ENCODE data around the gene ZNF775.

The ZNF775 gene

GRCh38 chr7:150402671-150403321 is 23.7 kb downstream of the ZNF775 start:
- DNase-seq: no peak

GRCh38 chr7:150403376-150404171 is 24.4 kb downstream of the ZNF775 start:
- DNase-seq: no peak

- DNase-seq: no peak
Measured at GRCh38 chr7:150404172-150404804, 25.2 kb downstream of the ZNF775 start.

GRCh38 chr7:150404805-150405583 is 25.9 kb downstream of the ZNF775 start:
- DNase-seq: peak; percentile 83

- DNase-seq: no peak
Measured at GRCh38 chr7:150405584-150406311, 26.6 kb downstream of the ZNF775 start.

GRCh38 chr7:150406312-150406566 is 27.1 kb downstream of the ZNF775 start:
- no peak for DNase-seq

- no peak for DNase-seq
Measured at GRCh38 chr7:150406567-150407421, 27.7 kb downstream of the ZNF775 start.

GRCh38 chr7:150407588-150408392 is 28.7 kb downstream of the ZNF775 start:
- no peak for DNase-seq

- DNase-seq: no peak
Measured at GRCh38 chr7:150408393-150409299, 29.5 kb downstream of the ZNF775 start.

- DNase-seq: no peak
Measured at GRCh38 chr7:150409300-150410030, 30.3 kb downstream of the ZNF775 start.

- DNase-seq: no peak
Measured at GRCh38 chr7:150410131-150410530, 31.0 kb downstream of the ZNF775 start.

- no peak for DNase-seq
Measured at GRCh38 chr7:150410680-150411346, 31.7 kb downstream of the ZNF775 start.

GRCh38 chr7:150411606-150412005 is 32.5 kb downstream of the ZNF775 start:
- no peak for DNase-seq

- DNase-seq: no peak
Measured at GRCh38 chr7:150412016-150412415, 32.9 kb downstream of the ZNF775 start.

GRCh38 chr7:150412518-150413488 is 33.7 kb downstream of the ZNF775 start:
- no peak for DNase-seq

- DNase-seq: no peak
Measured at GRCh38 chr7:150413640-150414081, 34.5 kb downstream of the ZNF775 start.

Measured in NCI-H1092 treated with DMSO at 0.1 percent for 48 hours (cell line).